Caco-2 (cell line): Measurements from ENCODE around the gene ASPG. TPM values are rescaled to one million over a fixed set of nuclear protein-coding genes. Genes with fewer than 3 reads are reported as not detected.

Source experiments
- BruUV-seq: library from RNA; stranded (reverse); fragments of 400-500 nt; replicated peaks from 2 replicates; lab custom pipeline; 2021; lab: Mats Ljungman, UMichigan
- CTCF ChIA-PET: fragments of 300-600 bp; sonication (Branson Sonifier 250); formaldehyde crosslinking; loops from one replicate; lab custom pipeline; 2022; ENCODE audit warnings: antibody characterized with exemption; lab: Charles Lee
- POLR2A ChIA-PET: fragments of 300-600 bp; sonication (Branson Sonifier 250); formaldehyde crosslinking; loops from one replicate; lab custom pipeline; 2022; ENCODE audit warnings: antibody characterized with exemption; lab: Charles Lee
- DNase-seq, 2 experiments: peaks; one replicate each; pipeline versions ENCODE4 v3.0.0 to v3.0.0-alpha.2; 2020 to 2022
- H3K27me3 ChIP-seq: replicated peaks from 2 replicates; pipeline ENCODE4 v1.6.0; 2011; ENCODE audit warnings: low read length; ENCODE audit not compliant: control insufficient read depth, insufficient read depth
- H3K36me3 ChIP-seq: 2 replicates; pipeline ENCODE4 v1.5.1; 2011; ENCODE audit warnings: low read length; ENCODE audit not compliant: control insufficient read depth, insufficient read depth
- H3K4me1 ChIP-seq: fragments of 250-450 bp; sonication (Bioruptor Pico); 2 replicates; pipeline ENCODE4 v1.5.1; 2020; ENCODE audit warnings: mild to moderate bottlenecking
- H3K4me3 ChIP-seq: 2 replicates; pipeline ENCODE4 v1.5.1; 2011; ENCODE audit warnings: low read depth, mild to moderate bottlenecking, control low read depth, low read length
- H3K9me3 ChIP-seq: fragments of 250-450 bp; sonication (Bioruptor Pico); 2 replicates; pipeline ENCODE4 v1.5.1; 2020; ENCODE audit warnings: mild to moderate bottlenecking, moderate library complexity
- H3K27ac Mint-ChIP-seq: one replicate; pipeline ENCODE4 v1.8.0; 2022; ENCODE audit warnings: mixed read lengths; ENCODE audit not compliant: unreplicated experiment
- H3K27me3 Mint-ChIP-seq: one replicate; pipeline ENCODE4 v1.8.0; 2022; ENCODE audit warnings: mixed read lengths; ENCODE audit not compliant: insufficient read depth, unreplicated experiment
- H3K36me3 Mint-ChIP-seq: one replicate; pipeline ENCODE4 v1.8.0; 2022; ENCODE audit warnings: mild to moderate bottlenecking, mixed read lengths; ENCODE audit not compliant: insufficient read depth, unreplicated experiment
- H3K4me1 Mint-ChIP-seq: one replicate; pipeline ENCODE4 v1.8.0; 2022; ENCODE audit warnings: low read depth, mixed read lengths; ENCODE audit not compliant: unreplicated experiment
- H3K4me3 Mint-ChIP-seq: one replicate; pipeline ENCODE4 v1.8.0; 2022; ENCODE audit warnings: mild to moderate bottlenecking, moderate library complexity, mixed read lengths; ENCODE audit not compliant: unreplicated experiment
- H3K9me3 Mint-ChIP-seq: one replicate; pipeline ENCODE4 v1.8.0; 2022; ENCODE audit warnings: mixed read lengths; ENCODE audit not compliant: unreplicated experiment
- CTCF ChIP-seq, 2 experiments: fragments of 200-600 bp in 1 of 2; IDR thresholded peaks; 1 replicate in 1 of 2; 2 replicates in 1 of 2; pipeline versions ENCODE4 v1.5.1 to v1.8.0; 2011 to 2022; ENCODE audit warnings: antibody characterized with exemption in 1 of 2, control low read depth in 1 of 2, inconsistent platforms in 1 of 2, low read depth in 1 of 2, low read length in 1 of 2, mild to moderate bottlenecking in 1 of 2, moderate library complexity in 1 of 2; ENCODE audit not compliant: insufficient read depth in 1 of 2, severe bottlenecking in 1 of 2, unreplicated experiment in 1 of 2
- intact Hi-C: fragments of 100-400 bp; cut with micrococcal nuclease; formaldehyde crosslinking; loops from one replicate; pipeline ENCODE4 v1.10.0; 2022; ENCODE audit not compliant: unreplicated experiment
- total RNA-seq: library from RNA; stranded (reverse); gene quantifications from 2 replicates; pipeline ENCODE4 v1.2.3, GENCODE V29; 2022

The ASPG gene
- total RNA-seq, 1 experiment from 2014 or later = not detected

- POLR2A ChIA-PET = no interaction called here
- TF ChIP-seq CTCF (IDR thresholded peaks at IDR 0.05; ENCODE audit: insufficient read depth in 1 of 2, low read depth in 1 of 2, low read length in 1 of 2, severe bottlenecking in 1 of 2, unreplicated experiment in 1 of 2) = no peak
- H3K9me3 Mint-ChIP-seq = peaks cover 17% of the 10 kb centered on the region
- no peaks in the 10 kb centered on the region for H3K36me3 Mint-ChIP-seq
- no TSS peak for BruUV-seq
- no peaks in the 10 kb centered on the region for H3K4me1 Mint-ChIP-seq
- H3K27me3 ChIP-seq = no peaks in the 10 kb centered on the region
- no peaks in the 10 kb centered on the region for H3K36me3 ChIP-seq
- H3K4me3 ChIP-seq = no peak overlapping the region
- 0 out of 2 replicates have a peak, but pooled peaks cover under 1% of the 10 kb centered on the region for H3K4me1 ChIP-seq
- CTCF ChIA-PET = no interaction called here
- 0 out of 2 replicates have a peak, but pooled peaks cover 3% of the 10 kb centered on the region for H3K9me3 ChIP-seq
- no peak for DNase-seq
- intact Hi-C loops = no loop called here
- H3K4me3 Mint-ChIP-seq = no peak overlapping the region
- H3K27me3 Mint-ChIP-seq = peaks cover 11% of the 10 kb centered on the region
- no peak overlapping the region for H3K27ac Mint-ChIP-seq
Observed at GRCh38 chr14:104072586-104072985, 12.9 kb upstream of the ASPG start.

- CTCF ChIA-PET = no interaction called here
- Histone ChIP-seq H3K4me1 (0 out of 2 replicates have a peak, but pooled peaks cover 3% of the 10 kb centered on the region), H3K9me3 (0 out of 2 replicates have a peak, but pooled peaks cover 3% of the 10 kb centered on the region), H3K4me3 (no peak overlapping the region), H3K27me3 (no peaks in the 10 kb centered on the region), H3K36me3 (no peaks in the 10 kb centered on the region)
- Mint-ChIP-seq H3K9me3 (peaks cover 13% of the 10 kb centered on the region), H3K27ac (no peak overlapping the region), H3K4me3 (no peak overlapping the region), H3K36me3 (no peaks in the 10 kb centered on the region), H3K4me1 (no peaks in the 10 kb centered on the region), H3K27me3 (peaks cover 8% of the 10 kb centered on the region)
- POLR2A ChIA-PET = no interaction called here
- intact Hi-C loops = no loop called here
- BruUV-seq = no TSS peak
- TF ChIP-seq CTCF (IDR thresholded peaks at IDR 0.05; ENCODE audit: insufficient read depth in 1 of 2, low read depth in 1 of 2, low read length in 1 of 2, severe bottlenecking in 1 of 2, unreplicated experiment in 1 of 2) = no peak
- no peak for DNase-seq
Observed at GRCh38 chr14:104073764-104074163, 11.7 kb upstream of the ASPG start.

- Histone ChIP-seq H3K36me3 (no peaks in the 10 kb centered on the region), H3K4me1 (0 out of 2 replicates have a peak, but pooled peaks cover 3% of the 10 kb centered on the region), H3K9me3 (0 out of 2 replicates have a peak, but pooled peaks cover 3% of the 10 kb centered on the region), H3K4me3 (no peak overlapping the region), H3K27me3 (no peaks in the 10 kb centered on the region)
- DNase-seq = no peak
- BruUV-seq = no TSS peak
- CTCF ChIA-PET = interaction anchor here (0.7 kb wide), 1 partner anchor 267 kb away, joined by 4 read pairs; no protein-coding TSS in a partner anchor
- Mint-ChIP-seq H3K4me3 (no peak overlapping the region), H3K4me1 (no peaks in the 10 kb centered on the region), H3K36me3 (no peaks in the 10 kb centered on the region), H3K9me3 (peaks cover 13% of the 10 kb centered on the region), H3K27me3 (peaks cover 3% of the 10 kb centered on the region), H3K27ac (no peak overlapping the region)
- peak; percentile 37 to 45 for TF ChIP-seq CTCF (IDR thresholded peaks at IDR 0.05; ENCODE audit: insufficient read depth in 1 of 2, low read depth in 1 of 2, low read length in 1 of 2, severe bottlenecking in 1 of 2, unreplicated experiment in 1 of 2)
- POLR2A ChIA-PET = no interaction called here
- intact Hi-C loops = loop anchor here (5.0 kb wide), 1 partner anchor 292 kb away; no protein-coding TSS in a partner anchor
Observed at GRCh38 chr14:104075530-104076151, 9.9 kb upstream of the ASPG start.
